Head of caudate nucleus (tissue), 42 donors: Measurements from ENCODE around the gene GOSR1.
"Not testable (repeated sequence)": the region's sequence is repeated elsewhere in the genome, so short reads cannot be mapped to it uniquely, and the experiment has no call there.

Experiments
- DNase-seq, 42 donors: peaks; one replicate each; pipeline versions ENCODE4 v3.0.0 to v3.0.0-alpha.2; 2020 to 2021; ENCODE audit warnings: mixed read lengths in 7 of 42
- intact Hi-C: fragments of 100-400 bp; cut with DNase I; formaldehyde crosslinking; loops from one replicate; pipeline ENCODE4 v1.15.0; 2022

Gene GOSR1

GRCh38 chr17:30556374-30557332 lies 79.4 kb downstream of the GOSR1 start:
- intact Hi-C loops: no loop called here
- DNase-seq: peak in 2 of 42 donors; percentile 21 to 22

GRCh38 chr17:30557916-30558685 lies 80.9 kb downstream of the GOSR1 start:
- DNase-seq: peak in 3 of 42 donors; percentile 8 to 29 (median 9)
- intact Hi-C loops: no loop called here

GRCh38 chr17:30558686-30559545 lies 81.7 kb downstream of the GOSR1 start:
- intact Hi-C loops: no loop called here
- peak in 4 of 42 donors; percentile 8 to 32 (median 20) for DNase-seq

GRCh38 chr17:30559656-30560055 lies 82.4 kb downstream of the GOSR1 start:
- peak in 2 of 42 donors; percentile 20 to 21 for DNase-seq
- intact Hi-C loops: no loop called here

- intact Hi-C loops: not testable (repeated sequence)
- DNase-seq: peak in 3 of 42 donors; percentile 19 to 23 (median 20)
Measured at GRCh38 chr17:30560117-30561026, 83.2 kb downstream of the GOSR1 start.

GRCh38 chr17:30561766-30562165 lies 84.6 kb downstream of the GOSR1 start:
- intact Hi-C loops, DNase-seq: not testable (repeated sequence)

GRCh38 chr17:30563131-30563904 lies 86.1 kb downstream of the GOSR1 start:
- intact Hi-C loops: not testable (repeated sequence)
- DNase-seq: peak in 1 of 42 donors; percentile 28

- peak in 2 of 42 donors; percentile 18 to 28 for DNase-seq
Measured at GRCh38 chr17:30563905-30564390, 86.7 kb downstream of the GOSR1 start.

GRCh38 chr17:30564422-30565072 lies 87.3 kb downstream of the GOSR1 start:
- DNase-seq: peak in 41 of 42 donors; percentile 13 to 77 (median 52)
- intact Hi-C loops: not testable (repeated sequence)

More at GRCh38 chr17:30563905-30564390, 86.7 kb downstream of the GOSR1 start:
- intact Hi-C loops: not testable (repeated sequence)

GRCh38 chr17:30565073-30565935 lies 88.1 kb downstream of the GOSR1 start:
- peak in 2 of 42 donors; percentile 23 to 24 for DNase-seq
- intact Hi-C loops: no loop called here

GRCh38 chr17:30566104-30566503 lies 88.9 kb downstream of the GOSR1 start:
- intact Hi-C loops: not testable (repeated sequence)
- DNase-seq: peak in 2 of 42 donors; percentile 4 to 27

GRCh38 chr17:30566516-30567225 lies 89.5 kb downstream of the GOSR1 start:
- intact Hi-C loops: not testable (repeated sequence)
- peak in 3 of 42 donors; percentile 18 to 34 (median 32) for DNase-seq

GRCh38 chr17:30567231-30568116 lies 90.3 kb downstream of the GOSR1 start:
- DNase-seq: peak in 2 of 42 donors; percentile 19 to 27
- intact Hi-C loops: no loop called here

- peak in 5 of 42 donors; percentile 3 to 41 (median 15) for DNase-seq
- intact Hi-C loops: no loop called here
Measured at GRCh38 chr17:30568117-30568430, 90.9 kb downstream of the GOSR1 start.
